ENCODE results near the gene PKM. TPM values are rescaled to one million over a fixed set of nuclear protein-coding genes. Genes with fewer than 3 reads are reported as not detected.
A peak's percentile ranks its signal among the peaks of the same experiment; 100 is the strongest.

The PKM gene
- total and polyA plus RNA-seq, 9 of the 15 experiments (the other 6 are each of a cell fraction or from before 2014, with no cell fraction given), result 140 to 825 (median 383) TPM

DNA sequence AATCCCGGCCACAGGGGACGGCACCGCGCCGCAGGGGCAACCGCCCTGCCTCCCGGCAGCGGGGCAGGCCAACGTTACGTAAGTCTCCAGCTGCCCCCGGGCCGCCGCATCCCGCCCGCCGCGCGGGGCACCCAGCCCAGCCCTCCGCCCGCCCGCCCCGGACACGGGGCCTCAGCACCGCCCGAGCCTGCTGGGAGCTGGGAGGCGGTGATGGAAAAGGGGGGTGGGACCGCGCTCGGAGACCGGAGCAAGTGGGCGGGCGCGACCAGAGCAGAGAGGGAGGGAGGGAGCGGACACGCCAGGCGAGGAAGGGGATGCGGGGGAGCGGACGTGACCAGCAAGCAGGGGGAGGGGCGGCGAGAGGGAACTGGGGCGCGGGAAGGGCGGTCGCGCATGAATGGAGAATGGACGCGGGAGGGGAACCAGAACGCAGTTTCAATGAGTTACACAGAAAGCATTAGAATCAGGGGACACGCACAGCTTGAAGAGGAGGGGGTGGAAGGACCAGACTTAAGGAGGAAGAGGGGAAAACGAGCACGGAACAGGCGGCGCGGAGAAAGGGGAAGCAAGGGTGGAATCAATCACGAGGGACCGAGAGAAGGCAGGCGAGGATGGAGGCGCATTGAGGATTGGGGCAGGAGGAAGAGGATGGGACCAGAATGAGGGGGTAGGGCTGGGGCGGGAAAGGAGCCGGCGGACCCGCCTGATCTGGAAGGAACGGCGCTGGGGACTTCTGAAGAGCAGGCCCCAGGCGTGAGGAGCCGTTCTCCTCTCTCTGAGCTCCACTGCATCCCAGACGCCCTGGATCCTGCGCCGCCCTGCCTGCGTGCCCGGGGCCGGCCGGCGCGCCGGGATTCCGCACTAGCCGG, 559 bp downstream of the PKM start (continued):
- TF ChIP-seq ILF3 (IDR thresholded peaks at IDR 0.05; ENCODE audit: borderline replicate concordance) (no peak), PURB (CRISPR knock-in tag; IDR thresholded peaks at IDR 0.05; ENCODE audit: low read depth) (no peak), PPARD (CRISPR knock-in tag; IDR thresholded peaks at IDR 0.05) (no peak), FIP1L1 (IDR thresholded peaks at IDR 0.05; ENCODE audit: low read depth, low read length, poor library complexity, severe bottlenecking) (peak; percentile 78), BCL6 (CRISPR knock-in tag; IDR thresholded peaks at IDR 0.05) (no peak), ELF4 (CRISPR knock-in tag; IDR thresholded peaks at IDR 0.05) (peak; percentile 76; the same call in 1 of the 2 replicates), DMBX1 (CRISPR knock-in tag; IDR thresholded peaks at IDR 0.05; ENCODE audit: borderline replicate concordance) (0 out of 2 replicates have a peak, but pooled peaks have one; percentile 1), ELF1 (tag; IDR thresholded peaks at IDR 0.05) (no peak), RBBP5 (IDR thresholded peaks at IDR 0.05; ENCODE audit: borderline replicate concordance, insufficient read depth, low read length, poor library complexity, severe bottlenecking) (peak; percentile 11), DNMT1 (IDR thresholded peaks at IDR 0.05) (no peak), ZNF121 (CRISPR knock-in tag; conservative IDR thresholded peaks at IDR 0.05) (no peak), FOXJ2 (tag; IDR thresholded peaks at IDR 0.05) (no peak), POLR2G (IDR thresholded peaks at IDR 0.05; ENCODE audit: low read depth, low read length) (0 out of 2 replicates have a peak, but pooled peaks have one; percentile 66), SMARCA5 (IDR thresholded peaks at IDR 0.05) (peak; percentile 70; the same call in 1 of the 2 replicates)
- TF ChIP-seq, protein P1, sequence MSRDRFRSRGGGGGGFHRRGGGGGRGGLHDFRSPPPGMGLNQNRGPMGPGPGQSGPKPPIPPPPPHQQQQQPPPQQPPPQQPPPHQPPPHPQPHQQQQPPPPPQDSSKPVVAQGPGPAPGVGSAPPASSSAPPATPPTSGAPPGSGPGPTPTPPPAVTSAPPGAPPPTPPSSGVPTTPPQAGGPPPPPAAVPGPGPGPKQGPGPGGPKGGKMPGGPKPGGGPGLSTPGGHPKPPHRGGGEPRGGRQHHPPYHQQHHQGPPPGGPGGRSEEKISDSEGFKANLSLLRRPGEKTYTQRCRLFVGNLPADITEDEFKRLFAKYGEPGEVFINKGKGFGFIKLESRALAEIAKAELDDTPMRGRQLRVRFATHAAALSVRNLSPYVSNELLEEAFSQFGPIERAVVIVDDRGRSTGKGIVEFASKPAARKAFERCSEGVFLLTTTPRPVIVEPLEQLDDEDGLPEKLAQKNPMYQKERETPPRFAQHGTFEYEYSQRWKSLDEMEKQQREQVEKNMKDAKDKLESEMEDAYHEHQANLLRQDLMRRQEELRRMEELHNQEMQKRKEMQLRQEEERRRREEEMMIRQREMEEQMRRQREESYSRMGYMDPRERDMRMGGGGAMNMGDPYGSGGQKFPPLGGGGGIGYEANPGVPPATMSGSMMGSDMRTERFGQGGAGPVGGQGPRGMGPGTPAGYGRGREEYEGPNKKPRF (IDR thresholded peaks at IDR 0.05; ENCODE audit: low read depth, low read length), result no peak
- TF ChIP-seq, protein P2, sequence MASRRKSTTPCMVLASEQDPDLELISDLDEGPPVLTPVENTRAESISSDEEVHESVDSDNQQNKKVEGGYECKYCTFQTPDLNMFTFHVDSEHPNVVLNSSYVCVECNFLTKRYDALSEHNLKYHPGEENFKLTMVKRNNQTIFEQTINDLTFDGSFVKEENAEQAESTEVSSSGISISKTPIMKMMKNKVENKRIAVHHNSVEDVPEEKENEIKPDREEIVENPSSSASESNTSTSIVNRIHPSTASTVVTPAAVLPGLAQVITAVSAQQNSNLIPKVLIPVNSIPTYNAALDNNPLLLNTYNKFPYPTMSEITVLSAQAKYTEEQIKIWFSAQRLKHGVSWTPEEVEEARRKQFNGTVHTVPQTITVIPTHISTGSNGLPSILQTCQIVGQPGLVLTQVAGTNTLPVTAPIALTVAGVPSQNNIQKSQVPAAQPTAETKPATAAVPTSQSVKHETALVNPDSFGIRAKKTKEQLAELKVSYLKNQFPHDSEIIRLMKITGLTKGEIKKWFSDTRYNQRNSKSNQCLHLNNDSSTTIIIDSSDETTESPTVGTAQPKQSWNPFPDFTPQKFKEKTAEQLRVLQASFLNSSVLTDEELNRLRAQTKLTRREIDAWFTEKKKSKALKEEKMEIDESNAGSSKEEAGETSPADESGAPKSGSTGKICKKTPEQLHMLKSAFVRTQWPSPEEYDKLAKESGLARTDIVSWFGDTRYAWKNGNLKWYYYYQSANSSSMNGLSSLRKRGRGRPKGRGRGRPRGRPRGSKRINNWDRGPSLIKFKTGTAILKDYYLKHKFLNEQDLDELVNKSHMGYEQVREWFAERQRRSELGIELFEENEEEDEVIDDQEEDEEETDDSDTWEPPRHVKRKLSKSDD (conservative IDR thresholded peaks at IDR 0.05; ENCODE audit: low read length), result no peak
- TF ChIP-seq, protein P3, sequence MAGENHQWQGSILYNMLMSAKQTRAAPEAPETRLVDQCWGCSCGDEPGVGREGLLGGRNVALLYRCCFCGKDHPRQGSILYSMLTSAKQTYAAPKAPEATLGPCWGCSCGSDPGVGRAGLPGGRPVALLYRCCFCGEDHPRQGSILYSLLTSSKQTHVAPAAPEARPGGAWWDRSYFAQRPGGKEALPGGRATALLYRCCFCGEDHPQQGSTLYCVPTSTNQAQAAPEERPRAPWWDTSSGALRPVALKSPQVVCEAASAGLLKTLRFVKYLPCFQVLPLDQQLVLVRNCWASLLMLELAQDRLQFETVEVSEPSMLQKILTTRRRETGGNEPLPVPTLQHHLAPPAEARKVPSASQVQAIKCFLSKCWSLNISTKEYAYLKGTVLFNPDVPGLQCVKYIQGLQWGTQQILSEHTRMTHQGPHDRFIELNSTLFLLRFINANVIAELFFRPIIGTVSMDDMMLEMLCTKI (IDR thresholded peaks at IDR 0.05; ENCODE audit: partially characterized antibody), result no peak
- TF ChIP-seq, protein P4, sequence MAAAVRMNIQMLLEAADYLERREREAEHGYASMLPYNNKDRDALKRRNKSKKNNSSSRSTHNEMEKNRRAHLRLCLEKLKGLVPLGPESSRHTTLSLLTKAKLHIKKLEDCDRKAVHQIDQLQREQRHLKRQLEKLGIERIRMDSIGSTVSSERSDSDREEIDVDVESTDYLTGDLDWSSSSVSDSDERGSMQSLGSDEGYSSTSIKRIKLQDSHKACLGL (CRISPR knock-in tag; IDR thresholded peaks at IDR 0.05; ENCODE audit: borderline replicate concordance, poor library complexity, severe bottlenecking), result no peak
